Measurements from ENCODE around the gene PRMT5.

PRMT5 gene

GRCh38 chr14:22887260-22887989 lies 41.8 kb downstream of the PRMT5 start:
- Histone ChIP-seq H3K27me3 (ENCODE audit: control insufficient read depth in 2 of 2, insufficient read depth in 2 of 2, low read length in 2 of 2) (peaks cover 0 to 2% of the 10 kb centered on the region in 2 donors), H3K4me3 (ENCODE audit: low read length in 2 of 2) (peak overlapping the region; percentile 69 to 81), H3K36me3 (ENCODE audit: control insufficient read depth in 2 of 2, insufficient read depth in 2 of 2, low read length in 2 of 2) (no peaks in the 10 kb centered on the region), H3K9ac (ENCODE audit: low read depth in 1 of 2, low read length in 2 of 2) (peak overlapping the region; percentile 60 to 68), H3K27ac (ENCODE audit: low read depth in 2 of 2, low read length in 2 of 2) (peak overlapping the region; percentile 66 to 87), H3K4me1 (ENCODE audit: control insufficient read depth in 2 of 2, insufficient read depth in 2 of 2, low read length in 2 of 2) (peaks cover 11 to 14% of the 10 kb centered on the region in 2 donors), H3K9me3 (ENCODE audit: control insufficient read depth in 2 of 2, low read length in 2 of 2) (no peaks in the 10 kb centered on the region)

- H3K36me3 ChIP-seq (ENCODE audit: control insufficient read depth in 2 of 2, insufficient read depth in 2 of 2, low read length in 2 of 2), result no peaks in the 10 kb centered on the region
- peaks cover 2 to 3% of the 10 kb centered on the region in 2 donors for H3K27me3 ChIP-seq (ENCODE audit: control insufficient read depth in 2 of 2, insufficient read depth in 2 of 2, low read length in 2 of 2)
- peak overlapping the region; percentile 69 to 81 for H3K4me3 ChIP-seq (ENCODE audit: low read length in 2 of 2)
- peak overlapping the region; percentile 66 to 87 for H3K27ac ChIP-seq (ENCODE audit: low read depth in 2 of 2, low read length in 2 of 2)
- H3K9ac ChIP-seq (ENCODE audit: low read depth in 1 of 2, low read length in 2 of 2), result peak overlapping the region; percentile 60 to 68
- peaks cover 12 to 18% of the 10 kb centered on the region in 2 donors for H3K4me1 ChIP-seq (ENCODE audit: control insufficient read depth in 2 of 2, insufficient read depth in 2 of 2, low read length in 2 of 2)
- H3K9me3 ChIP-seq (ENCODE audit: control insufficient read depth in 2 of 2, low read length in 2 of 2), result no peaks in the 10 kb centered on the region
Measured at GRCh38 chr14:22886500-22887259, 42.5 kb downstream of the PRMT5 start.

GRCh38 chr14:22885975-22886374 lies 43.2 kb downstream of the PRMT5 start:
- Histone ChIP-seq H3K36me3 (ENCODE audit: control insufficient read depth in 2 of 2, insufficient read depth in 2 of 2, low read length in 2 of 2) (no peaks in the 10 kb centered on the region), H3K27ac (ENCODE audit: low read depth in 2 of 2, low read length in 2 of 2) (peak overlapping the region; percentile 46 to 87), H3K4me3 (ENCODE audit: low read length in 2 of 2) (peak overlapping the region; percentile 69 to 81), H3K4me1 (ENCODE audit: control insufficient read depth in 2 of 2, insufficient read depth in 2 of 2, low read length in 2 of 2) (peaks cover 12 to 18% of the 10 kb centered on the region in 2 donors), H3K9ac (ENCODE audit: low read depth in 1 of 2, low read length in 2 of 2) (no peak overlapping the region), H3K27me3 (ENCODE audit: control insufficient read depth in 2 of 2, insufficient read depth in 2 of 2, low read length in 2 of 2) (peaks cover 2 to 3% of the 10 kb centered on the region in 2 donors), H3K9me3 (ENCODE audit: control insufficient read depth in 2 of 2, low read length in 2 of 2) (no peaks in the 10 kb centered on the region)

- Histone ChIP-seq H3K4me1 (ENCODE audit: control insufficient read depth in 2 of 2, insufficient read depth in 2 of 2, low read length in 2 of 2) (peaks cover 12 to 18% of the 10 kb centered on the region in 2 donors), H3K27ac (ENCODE audit: low read depth in 2 of 2, low read length in 2 of 2) (no peak overlapping the region), H3K4me3 (ENCODE audit: low read length in 2 of 2) (no peak overlapping the region), H3K27me3 (ENCODE audit: control insufficient read depth in 2 of 2, insufficient read depth in 2 of 2, low read length in 2 of 2) (peaks cover 2 to 3% of the 10 kb centered on the region in 2 donors), H3K9me3 (ENCODE audit: control insufficient read depth in 2 of 2, low read length in 2 of 2) (no peaks in the 10 kb centered on the region), H3K9ac (ENCODE audit: low read depth in 1 of 2, low read length in 2 of 2) (no peak overlapping the region), H3K36me3 (ENCODE audit: control insufficient read depth in 2 of 2, insufficient read depth in 2 of 2, low read length in 2 of 2) (no peaks in the 10 kb centered on the region)
Measured at GRCh38 chr14:22884738-22885523, 44.2 kb downstream of the PRMT5 start.

- H3K9me3 ChIP-seq (ENCODE audit: control insufficient read depth in 2 of 2, low read length in 2 of 2), result no peaks in the 10 kb centered on the region
- peaks cover 0 to 5% of the 10 kb centered on the region in 2 donors for H3K36me3 ChIP-seq (ENCODE audit: control insufficient read depth in 2 of 2, insufficient read depth in 2 of 2, low read length in 2 of 2)
- peaks cover 2 to 3% of the 10 kb centered on the region in 2 donors for H3K27me3 ChIP-seq (ENCODE audit: control insufficient read depth in 2 of 2, insufficient read depth in 2 of 2, low read length in 2 of 2)
- H3K9ac ChIP-seq (ENCODE audit: low read depth in 1 of 2, low read length in 2 of 2), result no peak overlapping the region
- H3K27ac ChIP-seq (ENCODE audit: low read depth in 2 of 2, low read length in 2 of 2), result no peak overlapping the region
- no peak overlapping the region for H3K4me3 ChIP-seq (ENCODE audit: low read length in 2 of 2)
- H3K4me1 ChIP-seq (ENCODE audit: control insufficient read depth in 2 of 2, insufficient read depth in 2 of 2, low read length in 2 of 2), result peaks cover 12 to 18% of the 10 kb centered on the region in 2 donors
Measured at GRCh38 chr14:22884076-22884737, 45.0 kb downstream of the PRMT5 start.

GRCh38 chr14:22883173-22883976 lies 45.8 kb downstream of the PRMT5 start, which contains the start of gene REM2:
Gene REM2 (plus strand): TSS chr14:22883222. CDS start chr14:22883288, 66 bp downstream.
- peak within 1 kb of the TSS in 1 of 2 donors; percentile 13 for H3K4me3 ChIP-seq (ENCODE audit: low read length in 2 of 2)
- H3K9me3 ChIP-seq (ENCODE audit: control insufficient read depth in 2 of 2, low read length in 2 of 2), result no peaks in the 10 kb centered on the region
- H3K9ac ChIP-seq (ENCODE audit: low read depth in 1 of 2, low read length in 2 of 2), result peak within 1 kb of the TSS in 1 of 2 donors; percentile 24
- peaks cover 2 to 3% of the 10 kb centered on the region in 2 donors for H3K27me3 ChIP-seq (ENCODE audit: control insufficient read depth in 2 of 2, insufficient read depth in 2 of 2, low read length in 2 of 2)
- peaks cover 12 to 18% of the 10 kb centered on the region in 2 donors for H3K4me1 ChIP-seq (ENCODE audit: control insufficient read depth in 2 of 2, insufficient read depth in 2 of 2, low read length in 2 of 2)
- no peak within 1 kb of the TSS for H3K27ac ChIP-seq (ENCODE audit: low read depth in 2 of 2, low read length in 2 of 2)
- peaks cover 4 to 14% of the 10 kb centered on the region in 2 donors for H3K36me3 ChIP-seq (ENCODE audit: control insufficient read depth in 2 of 2, insufficient read depth in 2 of 2, low read length in 2 of 2)

GRCh38 chr14:22882529-22883172 lies 46.5 kb downstream of the PRMT5 start:
- no peak overlapping the region for H3K27ac ChIP-seq (ENCODE audit: low read depth in 2 of 2, low read length in 2 of 2)
- peaks cover 12 to 18% of the 10 kb centered on the region in 2 donors for H3K4me1 ChIP-seq (ENCODE audit: control insufficient read depth in 2 of 2, insufficient read depth in 2 of 2, low read length in 2 of 2)

GRCh38 chr14:22882064-22882463 lies 47.1 kb downstream of the PRMT5 start:
- no peak overlapping the region for H3K9ac ChIP-seq (ENCODE audit: low read depth in 1 of 2, low read length in 2 of 2)
- peaks cover 17 to 26% of the 10 kb centered on the region in 2 donors for H3K36me3 ChIP-seq (ENCODE audit: control insufficient read depth in 2 of 2, insufficient read depth in 2 of 2, low read length in 2 of 2)
- no peak overlapping the region for H3K4me3 ChIP-seq (ENCODE audit: low read length in 2 of 2)

More at GRCh38 chr14:22882529-22883172, 46.5 kb downstream of the PRMT5 start:
- Histone ChIP-seq H3K9me3 (ENCODE audit: control insufficient read depth in 2 of 2, low read length in 2 of 2) (no peaks in the 10 kb centered on the region), H3K27me3 (ENCODE audit: control insufficient read depth in 2 of 2, insufficient read depth in 2 of 2, low read length in 2 of 2) (peaks cover 2 to 3% of the 10 kb centered on the region in 2 donors), H3K9ac (ENCODE audit: low read depth in 1 of 2, low read length in 2 of 2) (peak overlapping the region in 1 of 2 donors; percentile 10), H3K36me3 (ENCODE audit: control insufficient read depth in 2 of 2, insufficient read depth in 2 of 2, low read length in 2 of 2) (peaks cover 11 to 21% of the 10 kb centered on the region in 2 donors), H3K4me3 (ENCODE audit: low read length in 2 of 2) (peak overlapping the region in 1 of 2 donors; percentile 13)

More at GRCh38 chr14:22882064-22882463, 47.1 kb downstream of the PRMT5 start:
- Histone ChIP-seq H3K4me1 (ENCODE audit: control insufficient read depth in 2 of 2, insufficient read depth in 2 of 2, low read length in 2 of 2) (peaks cover 12 to 14% of the 10 kb centered on the region in 2 donors), H3K27ac (ENCODE audit: low read depth in 2 of 2, low read length in 2 of 2) (no peak overlapping the region), H3K27me3 (ENCODE audit: control insufficient read depth in 2 of 2, insufficient read depth in 2 of 2, low read length in 2 of 2) (peaks cover 2 to 3% of the 10 kb centered on the region in 2 donors), H3K9me3 (ENCODE audit: control insufficient read depth in 2 of 2, low read length in 2 of 2) (no peaks in the 10 kb centered on the region)

Measured in mucosa of rectum (tissue), 2 donors.